Adipose tissue (tissue), 3 donors: ENCODE data around the gene SGF29. TPM values are rescaled to one million over a fixed set of nuclear protein-coding genes. Genes with fewer than 3 reads are reported as not detected.
"Not testable (repeated sequence)": the region's sequence is repeated elsewhere in the genome, so short reads cannot be mapped to it uniquely, and the experiment has no call there.

Experiments used
- H3K27ac ChIP-seq: one replicate; pipeline ENCODE4 v1.5.1; 2013; ENCODE audit warnings: low read depth, low read length
- WGBS, 3 donors: extraction: QIAGEN DNeasy Blood & Tissue Kit; methylation state at CpG; one replicate each; pipeline ENCODE4 v1.1.7; 2013; 5-methylcytosine and 5-hydroxymethylcytosine counted together
- polyA plus RNA-seq, 3 donors: library from polyadenylated mRNA; stranded (reverse); fragments of 200-250 nt; gene quantifications; one replicate each; pipeline ENCODE4 v1.2.3, GENCODE V29; 2013
- donor health status: healthy with polysubstance abuse.
- donor health status: Bipolar disorder and iron deficiency.
- donor health status: healthy.

SGF29 gene
- polyA plus RNA-seq, 3 donors = 17.1 to 32.1 (median 17.5) TPM

DNA sequence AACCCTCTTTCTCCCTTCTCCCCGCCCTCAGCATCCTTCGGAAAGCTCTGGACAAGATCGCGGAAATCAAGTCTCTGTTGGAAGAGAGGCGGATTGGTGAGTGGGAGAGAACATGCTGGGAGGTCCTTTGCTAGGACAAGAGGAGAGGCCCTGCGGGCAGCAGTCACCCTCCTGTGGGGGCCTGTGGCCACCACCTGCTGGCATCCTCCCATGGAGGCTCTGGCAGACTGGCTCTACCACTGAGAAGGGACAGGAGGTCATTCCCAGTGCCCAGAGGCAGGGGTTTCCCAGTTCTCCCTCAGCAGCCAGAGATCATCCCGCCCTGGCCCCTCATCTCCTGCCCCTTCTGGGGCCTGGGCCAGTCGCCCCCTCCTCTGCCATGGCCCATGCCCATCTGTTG, 35.3 kb downstream of the SGF29 start:
- H3K27ac ChIP-seq = no peak overlapping the region
- 92 to 96% (median 96%) methylated on average over 8 of the region's 8 CpGs for WGBS, 3 donors

DNA sequence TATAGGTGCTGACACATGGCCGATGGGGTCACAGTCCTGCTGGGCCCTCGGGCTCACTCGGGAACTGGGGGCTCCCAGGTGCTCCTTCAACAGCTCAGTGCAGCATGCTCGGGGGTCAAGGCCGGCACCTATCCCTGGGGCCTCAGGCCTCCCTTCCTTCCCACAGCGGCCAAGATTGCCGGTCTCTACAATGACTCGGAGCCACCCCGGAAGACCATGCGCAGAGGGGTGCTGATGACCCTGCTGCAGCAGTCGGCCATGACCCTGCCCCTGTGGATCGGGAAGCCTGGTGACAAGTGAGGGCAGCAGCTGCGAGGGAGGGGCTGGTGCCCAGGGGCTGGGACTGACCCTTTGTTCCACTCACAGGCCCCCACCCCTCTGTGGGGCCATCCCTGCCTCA, 36.2 kb downstream of the SGF29 start:
- 93 to 100% (median 97%) methylated on average over 11 to 13 of the region's 13 CpGs for WGBS, 3 donors
- no peak overlapping the region for H3K27ac ChIP-seq

DNA sequence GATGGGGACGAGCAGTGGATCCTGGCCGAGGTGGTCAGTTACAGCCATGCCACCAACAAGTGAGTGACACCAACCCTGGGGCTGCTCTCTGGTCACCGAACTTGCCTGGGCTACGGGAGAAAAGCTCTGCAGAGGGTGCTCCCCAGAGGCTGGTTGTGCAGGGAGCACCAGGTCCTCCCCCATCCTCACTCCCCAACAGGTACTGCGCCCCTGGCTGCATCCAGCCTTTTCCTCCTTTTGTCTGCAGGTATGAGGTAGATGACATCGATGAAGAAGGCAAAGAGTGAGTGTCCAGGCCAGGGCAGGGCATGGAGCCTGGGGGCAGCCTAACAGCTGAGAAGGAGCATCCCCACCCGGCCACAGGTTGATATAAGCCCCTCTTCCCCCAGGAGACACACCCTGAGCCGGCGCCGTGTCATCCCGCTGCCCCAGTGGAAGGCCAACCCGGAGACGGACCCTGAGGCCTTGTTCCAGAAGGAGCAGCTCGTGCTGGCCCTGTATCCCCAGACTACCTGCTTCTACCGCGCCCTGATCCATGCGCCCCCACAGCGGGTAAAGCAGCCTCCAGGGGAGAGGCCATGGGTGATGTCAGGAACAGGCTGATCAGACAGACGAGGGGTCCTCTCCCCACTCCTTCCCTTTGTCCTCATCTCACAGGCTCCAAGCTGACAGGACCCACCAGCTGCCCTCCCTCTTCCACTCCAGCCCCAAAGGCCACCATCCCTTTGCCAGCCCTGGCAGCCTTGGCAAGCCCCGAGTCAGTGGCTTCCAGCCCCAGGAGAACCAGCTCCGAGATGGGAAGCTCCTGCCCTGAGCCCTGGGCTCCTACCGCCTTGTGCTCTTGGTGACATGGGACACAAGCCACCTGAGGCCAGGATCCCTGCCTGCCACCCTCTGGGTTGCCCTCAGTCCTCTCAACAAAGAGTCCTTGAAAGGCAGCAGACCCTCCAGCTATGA, 36.9 kb downstream of the SGF29 start:
- no peak overlapping the region for H3K27ac ChIP-seq
- WGBS, 3 donors = 90 to 91% (median 91%) methylated on average over 20 to 22 of the region's 22 CpGs

DNA sequence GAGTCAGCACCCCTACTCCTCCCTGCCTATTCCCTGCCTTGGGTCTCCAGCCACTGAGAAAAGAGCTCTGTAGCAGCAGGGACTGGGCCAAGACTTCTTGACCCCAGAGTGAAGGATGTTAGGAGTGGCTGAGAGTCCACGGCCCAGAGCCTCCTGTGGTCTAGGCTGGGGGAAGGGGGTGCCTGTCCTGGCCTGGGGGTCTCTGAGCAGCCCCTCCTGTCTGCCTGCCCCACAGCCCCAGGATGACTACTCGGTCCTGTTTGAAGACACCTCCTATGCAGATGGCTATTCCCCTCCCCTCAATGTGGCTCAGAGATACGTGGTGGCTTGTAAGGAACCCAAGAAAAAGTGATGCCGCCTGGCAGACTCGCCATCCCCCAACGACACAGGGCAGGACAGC, 37.6 kb downstream of the SGF29 start:
- 86 to 91% (median 90%) methylated on average over 6 of the region's 6 CpGs for WGBS, 3 donors
- H3K27ac ChIP-seq = no peak overlapping the region

DNA sequence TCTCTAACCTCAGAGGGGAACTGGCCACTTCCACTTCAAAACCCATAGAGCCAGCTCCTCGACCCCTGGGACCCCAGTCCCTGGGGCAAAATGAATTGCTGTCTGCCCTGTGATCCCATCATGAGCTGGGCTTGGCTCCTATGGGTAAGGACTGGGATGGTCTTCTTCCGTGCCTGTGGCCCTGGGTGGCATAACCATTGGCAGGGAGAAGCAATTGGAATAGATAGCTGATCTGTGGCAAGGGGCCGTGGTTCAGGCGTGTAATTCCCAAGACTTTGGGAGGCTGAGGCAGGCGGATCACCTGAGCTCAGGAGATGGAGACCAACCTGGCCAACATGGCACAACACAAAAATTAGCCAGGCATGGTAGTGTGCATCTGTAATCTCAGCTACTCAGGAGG, 38.8 kb downstream of the SGF29 start:
- 90 to 96% (median 92%) methylated on average over 5 of the region's 5 CpGs for WGBS, 3 donors
- no peak overlapping the region for H3K27ac ChIP-seq

DNA sequence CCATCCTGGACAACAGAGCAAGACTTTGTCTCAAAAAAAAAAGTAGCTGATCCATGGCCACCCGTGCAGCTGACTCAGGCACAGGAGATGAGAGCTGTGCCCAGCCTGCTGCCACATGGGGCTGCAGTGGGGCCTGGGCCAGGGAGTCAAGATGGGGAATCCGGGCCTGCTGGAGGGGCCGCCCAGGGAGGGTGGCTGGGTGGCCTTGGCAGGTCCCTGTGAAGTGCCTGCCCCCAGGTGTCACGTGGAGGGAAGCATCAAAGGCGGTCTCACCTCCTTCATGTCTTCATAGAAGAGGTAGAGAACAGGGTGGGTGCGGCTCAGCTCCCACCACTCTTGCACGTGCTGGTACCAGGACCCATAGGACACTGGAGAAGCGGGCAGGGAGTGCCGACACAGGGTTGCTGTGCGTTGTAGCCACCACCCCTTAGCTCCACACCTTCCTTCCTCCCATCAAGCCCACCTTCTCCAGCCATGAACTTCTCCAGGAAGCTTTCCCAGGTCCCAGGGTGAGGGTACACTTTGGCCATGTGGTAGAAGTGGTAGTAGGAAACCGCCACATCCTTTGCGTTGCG, 39.3 kb downstream of the SGF29 start:
- H3K27ac ChIP-seq = no peak overlapping the region
- 89 to 94% (median 90%) methylated on average over 13 of the region's 13 CpGs for whole genome bisulfite sequencing, 3 donors

DNA sequence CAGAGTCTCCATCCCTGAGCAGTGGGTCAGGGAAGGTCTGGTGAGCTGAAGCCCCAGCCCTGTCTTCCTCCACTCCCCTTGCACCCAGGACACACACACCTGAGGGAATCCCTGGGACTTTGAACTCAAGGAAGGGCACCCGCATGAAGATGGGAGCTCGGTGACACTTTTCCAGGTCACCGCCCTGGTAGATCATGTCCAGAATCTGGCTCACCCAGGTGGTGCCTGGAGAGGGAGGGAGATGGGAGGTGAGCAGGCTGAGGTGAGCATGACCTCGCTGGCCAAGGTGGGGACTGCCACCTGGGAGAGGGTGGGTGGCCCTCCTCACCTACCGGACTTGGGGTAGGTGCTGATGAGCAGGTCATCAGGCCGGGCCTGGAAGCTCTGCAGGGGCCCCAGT, 41.7 kb downstream of the SGF29 start:
- WGBS, 3 donors = 92 to 98% (median 96%) methylated on average over 5 to 6 of the region's 6 CpGs
- not testable (repeated sequence) for H3K27ac ChIP-seq

DNA sequence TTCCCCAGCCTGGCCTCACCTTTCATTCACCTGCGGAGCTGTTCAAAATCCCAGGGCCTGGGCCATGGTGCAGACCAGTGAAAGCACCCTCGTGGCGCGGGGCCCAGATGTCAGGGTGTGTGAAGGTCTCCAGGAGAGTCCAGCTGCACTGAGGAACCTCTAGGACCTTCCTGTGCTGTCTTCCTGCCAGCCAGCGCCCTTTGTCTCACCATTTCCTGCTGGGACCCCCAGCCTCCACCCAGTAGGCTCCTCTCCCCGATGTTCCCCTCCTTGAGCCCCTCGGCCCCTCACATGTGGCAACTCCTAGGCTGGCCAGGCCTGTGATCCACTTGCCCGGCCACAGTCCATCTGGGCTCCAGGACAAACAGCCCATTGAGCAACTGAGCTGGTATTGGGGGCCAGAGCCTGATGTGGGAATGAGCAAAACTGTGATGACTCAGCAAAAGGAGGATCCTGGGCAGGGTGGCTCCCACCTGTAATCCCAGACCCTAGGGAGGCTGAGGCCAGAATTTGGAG, 42.5 kb downstream of the SGF29 start:
- 53 to 75% (median 73%) methylated on average over 8 of the region's 8 CpGs for WGBS, 3 donors
- no peak overlapping the region for H3K27ac ChIP-seq

DNA sequence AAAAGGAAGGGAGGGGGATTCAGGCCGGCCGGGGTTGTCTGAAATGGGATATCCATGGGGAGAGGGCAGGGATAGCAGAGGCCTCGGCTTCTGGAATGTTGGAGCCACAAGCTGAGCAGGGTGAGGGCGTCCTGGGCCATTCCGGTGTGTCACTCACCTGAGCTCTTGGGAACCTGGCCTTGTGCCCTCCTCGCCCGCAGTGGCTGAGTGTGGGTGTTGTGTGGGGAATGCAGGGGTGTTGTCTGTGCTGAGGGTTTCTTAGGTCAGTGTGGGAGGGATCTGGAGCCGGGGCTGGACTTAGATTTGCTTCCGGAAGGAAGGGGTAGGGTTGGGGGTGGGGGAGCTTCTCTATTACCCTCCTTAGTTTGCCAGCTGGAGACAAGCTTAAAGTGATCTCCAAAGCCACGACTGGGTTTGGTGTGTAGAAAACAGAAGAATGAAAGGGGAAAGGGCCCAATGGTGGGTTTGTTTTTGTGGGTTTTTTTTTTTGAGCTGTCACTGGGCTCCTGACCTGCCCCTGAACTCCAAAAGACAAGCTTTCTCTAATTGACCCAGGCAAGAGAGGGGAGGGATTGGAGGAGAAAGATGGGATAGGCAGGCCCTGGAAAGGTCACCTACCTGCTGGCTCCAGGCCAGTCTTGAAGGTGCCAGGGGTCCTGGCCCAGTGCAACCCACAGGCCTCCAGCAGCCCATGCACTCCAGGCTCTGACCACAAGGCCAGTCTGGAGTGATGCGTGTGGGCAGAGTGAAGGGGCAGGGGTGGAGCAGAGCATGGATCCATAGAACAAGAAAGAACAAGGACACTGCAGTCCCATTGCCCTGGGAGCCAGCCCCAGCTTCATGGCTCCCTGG, 43.3 kb downstream of the SGF29 start, which contains the start of gene SULT1A2:
SULT1A2 (minus strand) TSS at position 211 of the 852 bp plus-strand sequence. CDS start 1,120 bp downstream, outside the sequence.
- no peak within 1 kb of the TSS for H3K27ac ChIP-seq
- WGBS, 3 donors = 26 to 39% (median 28%) methylated on average over 11 of the region's 11 CpGs

DNA sequence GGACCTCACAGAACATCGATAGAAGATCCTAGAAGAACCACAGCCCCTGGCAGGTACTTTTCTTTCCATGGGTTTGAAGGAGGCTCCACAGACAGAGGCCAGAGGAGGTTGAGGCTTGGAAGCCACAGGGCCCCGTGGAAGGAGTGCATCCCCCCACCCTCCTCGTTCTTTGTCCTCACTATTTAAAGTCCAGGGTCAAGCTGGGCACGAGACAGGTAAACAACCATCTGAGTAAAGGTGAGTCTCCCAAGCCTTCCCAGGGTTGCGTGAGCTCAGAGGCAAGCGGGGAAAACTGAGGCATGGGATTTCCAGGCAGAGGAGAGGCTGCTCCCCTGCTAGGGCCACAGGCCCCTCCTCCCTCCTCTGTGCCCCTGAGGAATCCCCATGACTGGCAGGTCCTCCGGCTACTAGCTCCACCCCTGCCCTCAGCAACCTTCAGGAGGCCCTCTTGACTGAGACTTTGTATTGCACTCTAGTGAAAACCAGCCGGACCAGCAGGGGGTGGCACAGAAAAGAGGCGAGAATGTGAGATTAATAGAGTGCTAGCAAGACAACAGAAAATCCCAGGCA, 44.1 kb downstream of the SGF29 start:
- no peak overlapping the region for H3K27ac ChIP-seq
- 54 to 73% (median 72%) methylated on average over 9 of the region's 9 CpGs for WGBS, 3 donors

DNA sequence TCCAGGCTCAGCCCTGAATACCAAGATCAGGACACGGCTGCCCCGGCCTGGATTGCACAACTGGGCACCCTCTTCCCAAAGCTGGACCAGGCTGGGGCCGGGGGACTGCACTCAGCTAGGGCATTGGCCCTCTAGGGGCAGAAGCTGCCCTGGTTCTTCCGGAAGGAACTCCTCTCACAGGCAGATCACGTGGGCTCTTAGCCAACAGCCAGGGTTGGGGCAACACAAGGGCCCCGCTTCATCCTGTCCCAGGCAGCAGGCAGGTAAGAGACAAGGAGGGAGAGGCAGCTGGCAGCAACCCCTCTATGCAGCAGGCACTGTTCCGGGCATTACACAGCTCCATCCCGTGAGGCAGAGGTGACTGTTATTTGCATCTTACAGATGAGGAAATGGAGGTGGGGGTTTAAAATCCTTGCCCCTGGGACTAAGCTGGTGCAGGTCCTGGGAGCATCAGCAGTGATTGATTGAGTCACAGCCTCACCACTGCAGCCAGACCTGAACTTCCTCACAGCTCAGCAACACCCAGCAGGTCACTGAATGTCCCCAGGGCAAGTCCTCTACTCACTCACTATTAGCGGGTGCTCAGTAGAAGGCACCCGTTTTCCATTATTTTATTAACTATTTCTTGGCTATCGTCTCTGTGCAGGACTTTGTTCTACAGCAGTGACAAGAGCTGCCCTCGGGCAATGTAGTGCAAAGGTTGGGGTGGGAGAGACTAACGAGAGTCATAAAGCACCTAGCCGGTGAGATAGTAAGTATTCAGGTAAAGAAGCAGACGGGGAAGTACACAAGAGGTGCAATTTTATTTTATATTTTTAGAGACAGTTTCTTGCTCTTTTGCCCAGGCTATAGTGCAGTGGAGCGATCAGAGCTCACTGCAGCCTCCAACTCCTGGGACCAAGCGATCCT, 45.9 kb downstream of the SGF29 start:
- not testable (repeated sequence) for H3K27ac ChIP-seq
- no CpG with 5 or more reads among the region's 17 CpGs for WGBS, 3 donors

DNA sequence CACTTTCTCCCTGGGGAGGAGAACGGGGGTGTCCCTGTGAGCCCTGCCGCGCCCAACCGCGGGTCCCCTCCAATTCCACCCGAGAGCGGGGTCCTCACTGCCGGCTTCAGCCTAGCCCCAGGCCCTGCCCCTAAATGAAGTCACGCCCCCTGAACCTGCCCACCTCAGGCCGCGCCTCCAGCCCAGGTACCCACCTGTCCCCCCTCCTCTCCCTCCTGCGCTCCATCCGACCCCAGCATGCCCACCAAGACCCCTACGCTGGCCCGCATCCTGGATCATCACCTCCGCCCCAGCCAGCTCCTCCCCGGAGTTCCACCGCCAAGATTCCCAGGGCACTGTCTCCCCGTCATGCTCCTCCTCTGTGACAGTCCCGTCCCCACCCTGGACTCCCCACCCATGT, 47.2 kb downstream of the SGF29 start:
- 28 to 64% (median 43%) methylated on average over 6 to 10 of the region's 20 CpGs for WGBS, 3 donors
- H3K27ac ChIP-seq = not testable (repeated sequence)

DNA sequence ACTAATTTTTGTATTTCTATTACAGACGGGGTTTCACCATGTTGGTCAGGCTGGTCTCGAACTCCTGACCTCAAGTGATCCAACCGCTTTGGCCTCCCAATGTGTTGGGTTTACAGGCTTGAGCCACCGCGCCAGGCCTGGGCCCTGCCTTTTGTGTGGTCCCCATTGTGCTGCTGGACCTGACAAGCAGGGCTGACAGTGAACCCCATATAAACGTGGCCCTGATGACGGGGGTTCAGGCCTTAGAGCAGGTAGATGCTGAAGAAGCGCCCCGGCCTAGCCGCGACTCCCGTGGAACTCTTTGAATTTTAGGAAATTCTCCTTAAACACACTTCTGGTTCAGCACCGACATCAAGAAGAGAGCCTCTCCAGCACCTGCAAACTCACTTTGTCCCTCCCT, 47.9 kb downstream of the SGF29 start:
- not testable (repeated sequence) for H3K27ac ChIP-seq
- 89 to 92% (median 89%) methylated on average over 10 to 12 of the region's 13 CpGs for WGBS, 3 donors

DNA sequence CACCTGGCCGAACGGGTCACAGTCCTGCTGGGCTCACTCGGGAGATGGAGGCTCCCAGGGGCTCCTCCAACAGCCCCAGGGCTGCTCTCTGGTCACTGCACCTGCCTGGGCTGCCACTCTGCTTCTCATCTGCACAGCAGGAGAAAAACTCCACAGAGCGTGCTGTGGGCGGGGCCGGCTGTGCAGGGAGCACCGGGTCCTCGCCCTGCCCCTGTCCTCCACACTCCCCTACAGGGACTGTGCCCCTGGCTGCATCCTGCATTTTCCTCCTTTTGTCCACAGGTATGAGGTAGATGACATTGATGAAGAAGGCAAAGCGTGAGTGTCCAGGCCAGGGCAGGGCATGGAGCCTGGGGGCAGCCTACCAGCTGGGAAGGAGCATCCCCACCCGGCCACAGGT, 48.3 kb downstream of the SGF29 start:
- WGBS, 3 donors = 73 to 88% (median 84%) methylated on average over 5 of the region's 10 CpGs
- not testable (repeated sequence) for H3K27ac ChIP-seq

DNA sequence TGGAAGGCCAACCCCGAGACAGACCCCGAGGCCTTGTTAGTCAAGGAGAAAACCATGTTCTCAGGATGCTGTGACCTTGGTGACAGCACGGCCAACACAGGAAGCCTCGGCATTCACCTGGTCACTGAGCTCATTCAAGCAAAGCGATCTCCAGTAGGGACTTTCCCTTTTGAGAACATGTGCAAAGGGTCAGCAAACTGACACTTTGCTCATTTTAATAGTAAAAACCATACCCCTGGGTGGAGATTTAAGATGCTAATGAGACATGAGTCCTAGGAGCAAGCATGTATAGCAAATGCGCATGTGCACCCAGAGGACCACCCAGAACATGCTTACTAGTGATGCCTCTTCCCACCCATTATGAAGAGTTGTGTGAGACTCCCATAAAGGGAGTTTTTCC, 48.8 kb downstream of the SGF29 start:
- no peak overlapping the region for H3K27ac ChIP-seq
- 58 to 68% (median 61%) methylated on average over 4 to 5 of the region's 6 CpGs for WGBS, 3 donors

DNA sequence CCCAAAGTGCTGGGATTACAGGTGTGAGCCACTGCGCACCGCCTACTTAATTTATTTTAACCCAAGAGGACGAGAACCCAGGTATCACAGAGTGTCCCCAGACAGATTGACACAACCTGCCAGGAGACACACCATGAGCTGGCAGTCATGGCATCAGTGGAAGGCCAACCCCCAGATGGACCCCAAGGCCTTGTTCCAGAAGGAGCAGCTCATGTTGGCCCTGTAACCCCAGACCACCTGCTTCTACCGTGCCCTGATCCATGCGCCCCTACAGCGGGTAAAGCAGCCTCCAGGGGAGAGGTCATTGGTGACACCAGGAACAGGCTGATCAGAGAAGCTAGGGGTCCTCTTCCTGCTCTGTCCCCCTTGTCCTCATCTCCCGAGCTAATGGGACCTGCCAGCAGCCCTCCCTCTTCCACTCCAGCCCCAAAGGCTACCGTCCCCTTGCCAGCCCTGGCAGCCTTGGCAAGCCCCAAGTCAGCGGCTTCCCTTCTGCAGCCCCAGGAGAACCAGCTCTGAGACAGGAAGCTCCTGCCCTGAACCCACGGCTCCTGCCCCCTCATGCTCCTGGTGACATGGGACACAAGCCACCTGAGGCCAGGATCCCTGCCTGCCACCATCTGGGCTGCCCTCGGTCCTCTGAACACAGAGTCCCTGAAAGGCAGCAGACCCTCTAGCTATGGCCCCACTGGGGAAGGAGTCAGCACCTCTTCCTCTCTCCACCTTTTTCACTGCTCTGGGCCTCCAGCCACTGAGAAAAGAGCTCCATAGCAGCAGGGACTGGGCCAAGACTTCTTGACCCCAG, 49.9 kb downstream of the SGF29 start:
- H3K27ac ChIP-seq = no peak overlapping the region
- WGBS, 3 donors = 70 to 81% (median 76%) methylated on average over 11 of the region's 11 CpGs

DNA sequence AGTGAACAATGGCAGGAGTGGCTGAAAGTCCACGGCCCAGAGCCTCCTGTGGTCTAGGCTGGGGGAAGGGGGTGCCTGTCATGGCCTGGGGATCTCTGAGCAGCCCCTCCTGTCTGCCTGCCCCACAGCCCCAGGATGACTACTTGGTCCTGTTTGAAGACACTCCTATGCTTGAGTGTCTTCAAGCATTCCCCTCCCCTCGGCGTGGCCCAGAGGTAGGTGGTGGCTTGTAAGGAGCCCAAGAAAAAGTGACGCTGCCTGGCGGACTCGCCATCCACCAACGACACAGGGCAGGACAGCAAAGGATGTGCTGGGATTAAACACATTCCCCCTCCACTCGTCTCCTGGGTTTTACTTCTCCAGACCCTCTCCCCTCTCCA, 50.5 kb downstream of the SGF29 start:
- 74 to 84% (median 75%) methylated on average over 8 of the region's 8 CpGs for WGBS, 3 donors
- no peak overlapping the region for H3K27ac ChIP-seq
